Measurements from ENCODE around the gene FSTL3.
"Not testable (repeated sequence)": the region's sequence is repeated elsewhere in the genome, so short reads cannot be mapped to it uniquely, and the experiment has no call there.

Gene FSTL3

GRCh38 chr19:709965-710571 is 33.9 kb downstream of the FSTL3 start:
- no peak for DNase-seq (ENCODE audit: low read depth in 2 of 2)

- no peak for DNase-seq (ENCODE audit: low read depth in 2 of 2)
These were observed 34.6 kb downstream of the FSTL3 start for GRCh38 chr19:710767-711166.

- no peak for DNase-seq (ENCODE audit: low read depth in 2 of 2)
These were observed 35.1 kb downstream of the FSTL3 start for GRCh38 chr19:711254-711653.

- DNase-seq (ENCODE audit: low read depth in 2 of 2) = no peak
These were observed 39.2 kb downstream of the FSTL3 start for GRCh38 chr19:715347-715746.

GRCh38 chr19:718251-718951 is 42.2 kb downstream of the FSTL3 start:
- DNase-seq (ENCODE audit: low read depth in 2 of 2) = no peak

- DNase-seq (ENCODE audit: low read depth in 2 of 2) = no peak
These were observed 42.9 kb downstream of the FSTL3 start for GRCh38 chr19:718991-719512.

- no peak for DNase-seq (ENCODE audit: low read depth in 2 of 2)
These were observed 43.6 kb downstream of the FSTL3 start for GRCh38 chr19:719636-720344.

GRCh38 chr19:720345-721160 is 44.4 kb downstream of the FSTL3 start:
- no peak for DNase-seq (ENCODE audit: low read depth in 2 of 2)

GRCh38 chr19:722553-723101 is 46.4 kb downstream of the FSTL3 start:
- DNase-seq (ENCODE audit: low read depth in 2 of 2) = no peak

- no peak for DNase-seq (ENCODE audit: low read depth in 2 of 2)
These were observed 47.1 kb downstream of the FSTL3 start for GRCh38 chr19:723247-723646.

GRCh38 chr19:723714-724113 is 47.5 kb downstream of the FSTL3 start:
- no peak for DNase-seq (ENCODE audit: low read depth in 2 of 2)

- DNase-seq (ENCODE audit: low read depth in 2 of 2) = no peak
These were observed 49.4 kb downstream of the FSTL3 start for GRCh38 chr19:725461-726089.

- no peak for DNase-seq (ENCODE audit: low read depth in 2 of 2)
These were observed 51.1 kb downstream of the FSTL3 start for GRCh38 chr19:726993-727956.

GRCh38 chr19:728011-728410 is 51.8 kb downstream of the FSTL3 start:
- no peak for DNase-seq (ENCODE audit: low read depth in 2 of 2)

GRCh38 chr19:729564-729963 is 53.4 kb downstream of the FSTL3 start:
- DNase-seq (ENCODE audit: low read depth in 2 of 2) = not testable (repeated sequence)

- no peak for DNase-seq (ENCODE audit: low read depth in 2 of 2)
These were observed 53.9 kb downstream of the FSTL3 start for GRCh38 chr19:729965-730668.

- DNase-seq (ENCODE audit: low read depth in 2 of 2) = no peak
These were observed 54.8 kb downstream of the FSTL3 start for GRCh38 chr19:731000-731399.

- DNase-seq (ENCODE audit: low read depth in 2 of 2) = no peak
These were observed 56.2 kb downstream of the FSTL3 start for GRCh38 chr19:732148-733069.

Data from stimulated activated CD4-positive, alpha-beta T cell treated with anti-CD3 and anti-CD28 coated beads, Interleukin-4, amount 100 ng/mL, for 48 hours (primary cell).